Measurements from ENCODE around the gene HS1BP3. TPM values are rescaled to one million over a fixed set of nuclear protein-coding genes. Genes with fewer than 3 reads are reported as not detected.
A peak's percentile ranks its signal among the peaks of the same experiment; 100 is the strongest.

HS1BP3 gene
- total and polyA plus RNA-seq, 2 of the 13 experiments (the other 11 are each of a cell fraction or from before 2014, with no cell fraction given), result 15.2 to 22.0 TPM

DNA sequence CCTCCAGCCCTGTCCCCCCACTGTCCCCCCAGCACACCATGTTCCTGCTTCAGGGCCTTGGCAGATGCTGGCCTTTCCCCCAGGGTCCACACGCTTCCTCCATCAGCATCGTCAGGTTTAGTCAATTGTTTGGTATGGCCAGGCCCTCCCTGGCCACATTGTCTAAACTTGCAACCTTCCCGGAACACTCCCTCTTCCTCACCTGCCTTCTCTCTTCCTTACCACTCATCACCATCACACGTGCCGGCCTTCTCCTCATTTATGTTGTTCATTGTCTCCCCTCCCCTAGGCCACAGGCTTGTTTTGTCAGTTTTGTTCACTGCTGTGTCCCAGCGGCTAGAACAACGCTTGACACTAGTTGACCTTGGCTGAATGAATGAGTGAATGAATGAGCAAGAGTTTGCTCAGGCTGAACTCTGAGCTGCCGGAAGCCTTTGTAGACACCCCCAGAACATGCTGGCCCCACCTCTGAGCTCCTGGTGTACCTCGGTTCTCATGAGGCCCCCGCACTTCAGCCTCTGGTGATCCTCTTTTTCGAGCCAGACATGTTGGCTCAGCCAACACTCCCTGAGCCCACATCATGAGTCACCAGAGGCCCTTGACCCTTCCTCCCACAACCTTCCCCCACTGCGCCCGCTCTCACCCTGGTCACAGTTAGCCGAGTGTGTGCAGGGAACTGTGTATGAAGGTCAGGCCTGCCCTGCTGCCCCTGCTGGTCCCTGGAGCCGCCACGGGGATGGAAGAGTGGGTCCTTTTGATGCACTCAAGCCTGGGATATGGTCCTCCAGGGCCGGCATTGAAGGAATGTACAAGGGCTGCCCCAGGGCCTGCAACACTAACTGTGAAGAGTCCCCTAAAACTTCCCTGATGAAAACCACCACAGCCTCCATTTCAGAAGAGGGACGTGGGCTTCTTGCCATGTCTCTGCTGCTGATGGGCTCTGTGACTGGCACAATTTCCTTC lies 57.5 kb downstream of the HS1BP3 start (continued):
- TF ChIP-seq ZNF615 (CRISPR knock-in tag; IDR thresholded peaks at IDR 0.05; ENCODE audit: borderline replicate concordance), result peak; percentile 99
- TF ChIP-seq CAMTA2 (CRISPR knock-in tag; IDR thresholded peaks at IDR 0.05; ENCODE audit: borderline replicate concordance), result peak; percentile 57; the same call in 1 of the 2 replicates
- TF ChIP-seq GTF2F1 (IDR thresholded peaks at IDR 0.05; ENCODE audit: low read length), result peak; percentile 11; the same call in 1 of the 2 replicates
- peak; percentile 100 for TF ChIP-seq ZNF24 (IDR thresholded peaks at IDR 0.05)
- TF ChIP-seq RFX3 (CRISPR knock-in tag; IDR thresholded peaks at IDR 0.05), result peak; percentile 38; the same call in 1 of the 2 replicates
- TF ChIP-seq, protein P1, sequence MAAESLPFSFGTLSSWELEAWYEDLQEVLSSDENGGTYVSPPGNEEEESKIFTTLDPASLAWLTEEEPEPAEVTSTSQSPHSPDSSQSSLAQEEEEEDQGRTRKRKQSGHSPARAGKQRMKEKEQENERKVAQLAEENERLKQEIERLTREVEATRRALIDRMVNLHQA (CRISPR knock-in tag; IDR thresholded peaks at IDR 0.05), result 0 out of 2 replicates have a peak, but pooled peaks have one; percentile 16
- TF ChIP-seq ISL2 (CRISPR knock-in tag; IDR thresholded peaks at IDR 0.05), result peak; percentile 99
- TF ChIP-seq ZNF331 (CRISPR knock-in tag; IDR thresholded peaks at IDR 0.05), result peak; percentile 88
- peak; percentile 99 for TF ChIP-seq ZNF746 (CRISPR knock-in tag; IDR thresholded peaks at IDR 0.05)
- peak; percentile 90 for TF ChIP-seq SIX1 (CRISPR knock-in tag; IDR thresholded peaks at IDR 0.05; ENCODE audit: borderline replicate concordance)
- peak; percentile 100 for TF ChIP-seq NCOA1 (CRISPR knock-in tag; IDR thresholded peaks at IDR 0.05)
- peak; percentile 89; the same call in 1 of the 2 replicates for TF ChIP-seq ZFP82 (CRISPR knock-in tag; IDR thresholded peaks at IDR 0.05; ENCODE audit: borderline replicate concordance)
- TF ChIP-seq ZNF749 (CRISPR knock-in tag; IDR thresholded peaks at IDR 0.05; ENCODE audit: borderline replicate concordance), result peak; percentile 97
- TF ChIP-seq, protein P2, sequence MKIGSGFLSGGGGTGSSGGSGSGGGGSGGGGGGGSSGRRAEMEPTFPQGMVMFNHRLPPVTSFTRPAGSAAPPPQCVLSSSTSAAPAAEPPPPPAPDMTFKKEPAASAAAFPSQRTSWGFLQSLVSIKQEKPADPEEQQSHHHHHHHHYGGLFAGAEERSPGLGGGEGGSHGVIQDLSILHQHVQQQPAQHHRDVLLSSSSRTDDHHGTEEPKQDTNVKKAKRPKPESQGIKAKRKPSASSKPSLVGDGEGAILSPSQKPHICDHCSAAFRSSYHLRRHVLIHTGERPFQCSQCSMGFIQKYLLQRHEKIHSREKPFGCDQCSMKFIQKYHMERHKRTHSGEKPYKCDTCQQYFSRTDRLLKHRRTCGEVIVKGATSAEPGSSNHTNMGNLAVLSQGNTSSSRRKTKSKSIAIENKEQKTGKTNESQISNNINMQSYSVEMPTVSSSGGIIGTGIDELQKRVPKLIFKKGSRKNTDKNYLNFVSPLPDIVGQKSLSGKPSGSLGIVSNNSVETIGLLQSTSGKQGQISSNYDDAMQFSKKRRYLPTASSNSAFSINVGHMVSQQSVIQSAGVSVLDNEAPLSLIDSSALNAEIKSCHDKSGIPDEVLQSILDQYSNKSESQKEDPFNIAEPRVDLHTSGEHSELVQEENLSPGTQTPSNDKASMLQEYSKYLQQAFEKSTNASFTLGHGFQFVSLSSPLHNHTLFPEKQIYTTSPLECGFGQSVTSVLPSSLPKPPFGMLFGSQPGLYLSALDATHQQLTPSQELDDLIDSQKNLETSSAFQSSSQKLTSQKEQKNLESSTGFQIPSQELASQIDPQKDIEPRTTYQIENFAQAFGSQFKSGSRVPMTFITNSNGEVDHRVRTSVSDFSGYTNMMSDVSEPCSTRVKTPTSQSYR (CRISPR knock-in tag; IDR thresholded peaks at IDR 0.05; ENCODE audit: borderline replicate concordance), result peak; percentile 99
- peak; percentile 99 for TF ChIP-seq MIER3 (CRISPR knock-in tag; IDR thresholded peaks at IDR 0.05; ENCODE audit: borderline replicate concordance)
- TF ChIP-seq NCOR1 (IDR thresholded peaks at IDR 0.05; ENCODE audit: borderline replicate concordance, low read length), result peak; percentile 100
- TF ChIP-seq THYN1 (CRISPR knock-in tag; IDR thresholded peaks at IDR 0.05; ENCODE audit: borderline replicate concordance, low read depth), result peak; percentile 71; the same call in 1 of the 2 replicates
- TF ChIP-seq, protein P3, sequence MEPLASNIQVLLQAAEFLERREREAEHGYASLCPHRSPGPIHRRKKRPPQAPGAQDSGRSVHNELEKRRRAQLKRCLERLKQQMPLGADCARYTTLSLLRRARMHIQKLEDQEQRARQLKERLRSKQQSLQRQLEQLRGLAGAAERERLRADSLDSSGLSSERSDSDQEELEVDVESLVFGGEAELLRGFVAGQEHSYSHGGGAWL (CRISPR knock-in tag; IDR thresholded peaks at IDR 0.05), result peak; percentile 85; the same call in 1 of the 2 replicates
- peak; percentile 71; the same call in 1 of the 2 replicates for TF ChIP-seq ONECUT2 (CRISPR knock-in tag; IDR thresholded peaks at IDR 0.05)
- no peak for TF ChIP-seq EZH2 (conservative IDR thresholded peaks at IDR 0.05; ENCODE audit: low read depth, low read length)
- TF ChIP-seq HOXD1 (CRISPR knock-in tag; IDR thresholded peaks at IDR 0.05), result peak; percentile 81; the same call in 1 of the 2 replicates
- TF ChIP-seq SALL1 (CRISPR knock-in tag; IDR thresholded peaks at IDR 0.05), result peak; percentile 100
- TF ChIP-seq, protein P4, sequence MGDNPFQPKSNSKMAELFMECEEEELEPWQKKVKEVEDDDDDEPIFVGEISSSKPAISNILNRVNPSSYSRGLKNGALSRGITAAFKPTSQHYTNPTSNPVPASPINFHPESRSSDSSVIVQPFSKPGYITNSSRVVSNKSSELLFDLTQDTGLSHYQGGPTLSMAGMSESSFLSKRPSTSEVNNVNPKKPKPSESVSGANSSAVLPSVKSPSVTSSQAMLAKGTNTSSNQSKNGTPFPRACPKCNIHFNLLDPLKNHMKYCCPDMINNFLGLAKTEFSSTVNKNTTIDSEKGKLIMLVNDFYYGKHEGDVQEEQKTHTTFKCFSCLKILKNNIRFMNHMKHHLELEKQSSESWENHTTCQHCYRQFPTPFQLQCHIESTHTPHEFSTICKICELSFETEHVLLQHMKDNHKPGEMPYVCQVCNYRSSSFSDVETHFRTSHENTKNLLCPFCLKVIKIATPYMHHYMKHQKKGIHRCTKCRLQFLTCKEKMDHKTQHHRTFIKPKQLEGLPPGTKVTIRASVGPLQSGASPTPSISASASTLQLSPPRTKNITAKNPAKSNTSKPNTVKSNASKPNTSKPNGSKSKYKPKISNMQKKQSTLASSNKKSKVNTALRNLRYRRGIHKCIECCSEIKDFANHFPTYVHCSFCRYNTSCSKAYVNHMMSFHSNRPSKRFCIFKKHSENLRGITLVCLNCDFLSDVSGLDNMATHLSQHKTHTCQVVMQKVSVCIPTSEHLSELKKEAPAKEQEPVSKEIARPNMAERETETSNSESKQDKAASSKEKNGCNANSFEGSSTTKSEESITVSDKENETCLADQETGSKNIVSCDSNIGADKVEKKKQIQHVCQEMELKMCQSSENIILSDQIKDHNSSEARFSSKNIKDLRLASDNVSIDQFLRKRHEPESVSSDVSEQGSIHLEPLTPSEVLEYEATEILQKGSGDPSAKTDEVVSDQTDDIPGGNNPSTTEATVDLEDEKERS (CRISPR knock-in tag; IDR thresholded peaks at IDR 0.05), result peak; percentile 98

Data from HepG2 (cell line).